SK-N-MC (cell line): ENCODE results near the gene DNAH1.

Experiments
- DNase-seq: peaks from one replicate; pipeline ENCODE4 v3.0.0-alpha.2; 2011; ENCODE audit warnings: low read depth, low spot score
- H3K27ac ChIP-seq: fragments of 200-600 bp; sonication (generic); 2 replicates; pipeline ENCODE4 v1.5.1; 2016; ENCODE audit warnings: mixed run types
- H3K36me3 ChIP-seq: fragments of 200-600 bp; sonication (generic); 2 replicates; pipeline ENCODE4 v1.6.1; 2017; ENCODE audit warnings: antibody characterized with exemption, low read length, mixed read lengths; ENCODE audit not compliant: insufficient read depth
- H3K4me3 ChIP-seq: fragments of 200-600 bp; sonication (generic); 2 replicates; pipeline ENCODE4 v1.5.1; 2016
- H3K9ac ChIP-seq: fragments of 200-600 bp; sonication (generic); 2 replicates; pipeline ENCODE4 v1.8.0; 2017; ENCODE audit warnings: mixed run types, mixed read lengths; ENCODE audit not compliant: insufficient read length
- H3K9me3 ChIP-seq: fragments of 200-600 bp; sonication (generic); 2 replicates; pipeline ENCODE4 v1.6.1; 2017; ENCODE audit warnings: low read depth, mild to moderate bottlenecking, antibody characterized with exemption, low read length, moderate library complexity, mixed read lengths
- EZH2 ChIP-seq: fragments of 200-600 bp; sonication (generic); IDR thresholded peaks from one replicate; pipeline ENCODE4 v1.6.1; 2017; ENCODE audit warnings: antibody characterized with exemption
- FOXP2 ChIP-seq: optimal IDR thresholded peaks from 2 replicates; pipeline ENCODE3; 2011; ENCODE audit warnings: mild to moderate bottlenecking, moderate library complexity; ENCODE audit not compliant: insufficient read depth; ENCODE audit errors: extremely low read length, control extremely low read depth
- POLR2AphosphoS5 ChIP-seq: IDR thresholded peaks from 2 replicates; pipeline ENCODE4 v1.6.1; 2012; ENCODE audit warnings: mild to moderate bottlenecking, low read depth, low read length, borderline replicate concordance

Gene DNAH1

DNA sequence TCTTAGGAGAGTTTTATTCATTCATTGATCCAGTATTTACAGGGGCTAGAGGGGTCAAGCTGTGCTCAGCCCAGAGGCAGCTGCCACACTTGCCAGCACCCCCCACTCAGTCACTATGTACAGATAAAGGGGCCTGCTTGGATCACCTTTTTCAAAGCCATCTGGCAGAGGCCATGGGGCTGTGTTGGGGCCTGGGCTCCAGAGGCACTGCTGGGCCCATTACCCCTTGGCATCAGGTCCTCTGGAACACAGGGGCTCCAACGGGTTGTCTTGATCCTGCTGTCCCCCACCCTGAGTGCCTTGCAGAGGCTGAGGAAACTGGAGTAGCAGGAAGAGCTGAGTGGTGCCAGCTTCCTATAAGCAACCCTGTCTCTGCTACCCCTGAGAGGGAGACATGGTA is 84.9 kb downstream of the DNAH1 start:
- Histone ChIP-seq H3K36me3 (peaks cover 2% of the 10 kb centered on the region; the same call in 1 of the 2 replicates), H3K27ac (no peak overlapping the region), H3K9ac (no peak overlapping the region), H3K4me3 (no peak overlapping the region), H3K9me3 (no peaks in the 10 kb centered on the region)
- no peak for DNase-seq
- no peak for TF ChIP-seq FOXP2
- no peak for TF ChIP-seq POLR2AphosphoS5
- no peak for TF ChIP-seq EZH2

DNA sequence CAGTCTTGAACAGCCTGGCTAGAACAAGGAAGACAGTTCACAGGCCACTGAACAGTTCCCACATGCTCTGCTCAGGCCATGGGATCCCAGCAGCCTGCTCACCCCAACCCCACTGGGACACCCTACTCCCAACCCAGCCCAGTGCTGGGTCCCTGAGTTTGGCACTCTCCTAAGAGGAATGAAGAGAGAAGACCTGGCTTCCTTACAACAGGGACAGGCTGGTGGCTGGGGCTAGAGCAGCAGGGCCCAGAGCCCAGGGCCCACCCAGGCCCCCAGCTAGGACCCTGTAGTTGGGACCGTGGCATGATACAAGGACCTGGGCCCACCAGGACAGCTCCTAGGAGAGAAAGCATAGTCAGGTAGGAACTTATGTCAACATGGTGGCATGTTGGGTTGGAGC is 85.4 kb downstream of the DNAH1 start:
- TF ChIP-seq POLR2AphosphoS5, result no peak
- TF ChIP-seq EZH2, result no peak
- TF ChIP-seq FOXP2, result no peak
- Histone ChIP-seq H3K9ac (no peak overlapping the region), H3K36me3 (peaks cover 2% of the 10 kb centered on the region; the same call in 1 of the 2 replicates), H3K9me3 (no peaks in the 10 kb centered on the region), H3K27ac (no peak overlapping the region), H3K4me3 (no peak overlapping the region)
- no peak for DNase-seq

- no peak for TF ChIP-seq FOXP2
- TF ChIP-seq POLR2AphosphoS5, result no peak
- Histone ChIP-seq H3K36me3 (peaks cover 2% of the 10 kb centered on the region; the same call in 1 of the 2 replicates), H3K9me3 (no peaks in the 10 kb centered on the region), H3K27ac (no peak overlapping the region), H3K9ac (no peak overlapping the region), H3K4me3 (no peak overlapping the region)
- no peak for DNase-seq
Observed at GRCh38 chr3:52402101-52402521, 86.0 kb downstream of the DNAH1 start.

DNA sequence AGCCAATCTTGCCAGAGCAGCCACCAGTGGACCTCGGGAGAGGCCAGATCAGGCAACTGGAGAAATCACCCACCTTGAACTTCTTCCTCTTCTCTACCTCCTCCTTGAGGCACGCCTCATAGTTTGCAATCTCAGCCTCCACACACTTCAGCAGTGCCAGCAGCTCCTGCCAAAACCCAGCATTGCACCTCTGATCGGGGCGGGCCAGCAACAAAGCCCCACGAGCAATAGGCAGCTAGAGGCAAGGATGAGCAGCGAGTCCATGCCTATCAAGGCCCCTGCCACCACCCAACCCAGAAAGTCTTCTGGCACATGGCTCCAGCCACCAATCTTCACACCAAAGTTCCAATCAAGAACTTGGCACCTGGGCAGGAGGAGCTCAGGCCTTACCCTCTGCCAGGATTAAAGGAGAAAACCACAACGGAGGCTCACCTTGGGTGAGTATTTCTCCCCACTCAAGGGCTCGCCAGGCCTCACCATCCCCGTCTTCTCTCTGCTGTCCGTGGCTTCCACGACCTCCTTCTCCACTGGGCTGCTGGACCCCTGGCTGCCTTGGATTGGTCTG is 86.7 kb downstream of the DNAH1 start:
- no peak overlapping the region for H3K9ac ChIP-seq
- H3K9me3 ChIP-seq, result no peaks in the 10 kb centered on the region
- DNase-seq, result no peak
- no peak overlapping the region for H3K27ac ChIP-seq
- TF ChIP-seq FOXP2 (no peak), EZH2 (no peak), POLR2AphosphoS5 (no peak)
- peaks cover 4% of the 10 kb centered on the region; the same call in 1 of the 2 replicates for H3K36me3 ChIP-seq
- H3K4me3 ChIP-seq, result no peak overlapping the region

DNA sequence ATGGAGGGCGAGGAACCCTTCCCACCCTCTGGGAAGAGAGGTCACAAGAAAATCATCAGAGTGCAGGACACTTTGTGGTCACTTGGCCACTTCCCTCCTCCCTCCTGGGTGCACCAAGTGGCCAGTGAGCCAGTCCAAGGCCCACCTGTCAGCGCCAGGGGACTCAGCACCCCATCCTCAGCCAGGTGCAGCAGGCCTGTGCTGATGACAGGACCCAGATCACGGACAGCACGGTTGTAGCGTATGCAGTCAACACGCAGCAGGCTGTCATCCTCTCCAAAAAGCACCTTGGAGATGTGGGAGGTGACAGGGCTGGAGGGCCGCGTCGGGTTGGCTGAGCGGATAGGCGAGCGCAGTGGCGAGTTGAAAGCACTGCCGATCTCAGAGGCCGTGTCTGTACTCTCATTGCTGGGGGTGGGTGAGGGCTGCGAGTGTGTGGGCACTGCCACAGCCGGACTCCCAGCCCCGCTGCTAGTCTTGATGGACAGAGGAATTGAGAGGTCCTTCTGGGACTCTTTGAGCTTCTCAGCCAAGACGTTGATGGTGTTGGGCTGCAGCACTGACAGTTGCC is 87.2 kb downstream of the DNAH1 start:
- H3K4me3 ChIP-seq, result no peak overlapping the region
- peaks cover 6% of the 10 kb centered on the region; the same call in 1 of the 2 replicates for H3K36me3 ChIP-seq

GRCh38 chr3:52403955-52404354 is 87.8 kb downstream of the DNAH1 start:
- Histone ChIP-seq H3K36me3 (peaks cover 6% of the 10 kb centered on the region; the same call in 1 of the 2 replicates), H3K27ac (no peak overlapping the region), H3K9me3 (no peaks in the 10 kb centered on the region), H3K9ac (no peak overlapping the region), H3K4me3 (no peak overlapping the region)
- no peak for DNase-seq
- no peak for TF ChIP-seq FOXP2
- TF ChIP-seq EZH2, result no peak
- no peak for TF ChIP-seq POLR2AphosphoS5

More for the DNA sequence above, 87.2 kb downstream of the DNAH1 start:
- H3K9ac ChIP-seq, result no peak overlapping the region
- TF ChIP-seq POLR2AphosphoS5 (no peak), EZH2 (no peak), FOXP2 (no peak)
- no peak for DNase-seq
- no peak overlapping the region for H3K27ac ChIP-seq
- H3K9me3 ChIP-seq, result no peaks in the 10 kb centered on the region

DNA sequence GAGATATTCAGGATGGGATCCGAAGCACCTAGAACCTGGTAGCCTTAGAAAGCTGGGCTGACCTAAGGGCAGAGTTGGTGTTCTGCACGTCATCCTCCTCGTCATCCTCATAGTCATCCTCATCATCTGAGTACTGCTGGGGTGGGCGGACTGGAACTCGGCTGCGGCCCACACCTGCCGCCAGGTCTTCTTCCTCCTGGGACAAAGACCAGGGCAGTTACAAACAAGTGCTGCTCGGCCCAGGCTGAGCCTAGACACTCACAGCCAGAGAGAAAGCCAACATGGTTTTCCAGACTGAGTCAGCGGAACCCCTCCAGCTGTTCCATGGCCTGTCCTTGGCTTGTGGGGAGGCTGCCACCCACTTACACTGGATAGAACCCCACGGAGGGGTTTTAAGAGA is 88.3 kb downstream of the DNAH1 start:
- Histone ChIP-seq H3K27ac (no peak overlapping the region), H3K4me3 (no peak overlapping the region), H3K9ac (no peak overlapping the region), H3K36me3 (peaks cover 6% of the 10 kb centered on the region; the same call in 1 of the 2 replicates), H3K9me3 (no peaks in the 10 kb centered on the region)
- TF ChIP-seq EZH2 (no peak), FOXP2 (no peak), POLR2AphosphoS5 (no peak)
- DNase-seq, result no peak

- Histone ChIP-seq H3K36me3 (peaks cover 6% of the 10 kb centered on the region; the same call in 1 of the 2 replicates), H3K9me3 (no peaks in the 10 kb centered on the region), H3K9ac (no peak overlapping the region), H3K4me3 (no peak overlapping the region), H3K27ac (no peak overlapping the region)
- no peak for TF ChIP-seq POLR2AphosphoS5
- DNase-seq, result no peak
Observed at GRCh38 chr3:52405066-52405465, 88.9 kb downstream of the DNAH1 start.
